ENCODE measurements around the gene PCF11. TPM values are rescaled to one million over a fixed set of nuclear protein-coding genes. Genes with fewer than 3 reads are reported as not detected.

PCF11 gene
- total RNA-seq, 1 experiment from 2014 or later, result 41.9 TPM

GRCh38 chr11:83115026-83115425 lies 41.9 kb upstream of the PCF11 start:
- Histone ChIP-seq H2AFZ (ENCODE audit: low read depth, low read length, poor library complexity, severe bottlenecking) (no peak overlapping the region), H4K20me1 (ENCODE audit: insufficient read depth) (no peaks in the 10 kb centered on the region), H3K9ac (ENCODE audit: low read length) (no peak overlapping the region), H3K9me2 (ENCODE audit: insufficient read depth) (no peaks in the 10 kb centered on the region), H3K79me2 (ENCODE audit: insufficient read depth, low read length) (no peaks in the 10 kb centered on the region), H3K4me1 (ENCODE audit: control insufficient read depth in 1 of 2, insufficient read depth in 2 of 2, low read length in 2 of 2) (no peaks in the 10 kb centered on the region), H3K27ac (ENCODE audit: low read depth, low read length) (no peak overlapping the region), H3K4me3 (replicated peaks in 1 of 2; ENCODE audit: low read depth in 1 of 2, low read length in 2 of 2) (no peak overlapping the region), H3K9me3 (ENCODE audit: control insufficient read depth in 1 of 2, insufficient read depth in 1 of 2, low read depth in 1 of 2, low read length in 2 of 2) (no peaks in the 10 kb centered on the region), H3K36me3 (ENCODE audit: control insufficient read depth in 1 of 2, insufficient read depth in 2 of 2, low read length in 2 of 2) (no peaks in the 10 kb centered on the region), H3K27me3 (ENCODE audit: insufficient read depth, low read length) (no peaks in the 10 kb centered on the region), H3K4me2 (ENCODE audit: low read length) (no peak overlapping the region)
- DNase-seq (ENCODE audit: low read depth, low spot score), result no peak
- intact Hi-C loops (cut with micrococcal nuclease), result no loop called here
- no TSS peak for BruUV-seq (replicated peaks)
- ATAC-seq, result no peak
- TF ChIP-seq EZH2phosphoT487 (IDR thresholded peaks at IDR 0.05; ENCODE audit: borderline replicate concordance) (no peak), POLR2A (IDR thresholded peaks at IDR 0.05; ENCODE audit: borderline replicate concordance, extremely low read depth, insufficient read depth, insufficient read length) (no peak), RAD21 (IDR thresholded peaks at IDR 0.05; ENCODE audit: low read depth) (no peak), SP1 (IDR thresholded peaks at IDR 0.05; ENCODE audit: low read depth) (no peak), ZFX (IDR thresholded peaks at IDR 0.05) (no peak), POLR2AphosphoS5 (IDR thresholded peaks at IDR 0.05; ENCODE audit: low read depth, low read length) (no peak), ZNF274 (IDR thresholded peaks at IDR 0.05; ENCODE audit: low read depth, low read length) (no peak), SRF (IDR thresholded peaks at IDR 0.05; ENCODE audit: low read depth) (no peak), TCF7L2 (IDR thresholded peaks at IDR 0.05; ENCODE audit: borderline replicate concordance, extremely low read depth, insufficient read depth, insufficient read length) (no peak), FOSL1 (IDR thresholded peaks at IDR 0.05; ENCODE audit: low read depth) (no peak), EZH2 (IDR thresholded peaks at IDR 0.05) (no peak), YY1 (IDR thresholded peaks at IDR 0.05; ENCODE audit: extremely low read depth, insufficient replicate concordance, low read depth, low read length) (no peak), JUND (IDR thresholded peaks at IDR 0.05) (no peak), ATF3 (IDR thresholded peaks at IDR 0.05) (no peak), CEBPB (IDR thresholded peaks at IDR 0.05; ENCODE audit: low read depth) (no peak), EGR1 (IDR thresholded peaks at IDR 0.05; ENCODE audit: low read depth) (no peak), ELF1 (IDR thresholded peaks at IDR 0.05; ENCODE audit: borderline replicate concordance, low read depth) (no peak), CTCF (IDR thresholded peaks at IDR 0.05 in 2 of 3, conservative IDR thresholded peaks at IDR 0.05 in 1 of 3; ENCODE audit: borderline replicate concordance in 1 of 3, insufficient read depth in 1 of 3, low read depth in 2 of 3, low read length in 2 of 3) (no peak), MAX (IDR thresholded peaks at IDR 0.05) (no peak), CBX3 (IDR thresholded peaks at IDR 0.05; ENCODE audit: low read depth) (no peak)
- POLR2A ChIA-PET, result no interaction called here
- CTCF ChIA-PET, result interaction anchor here (1.1 kb wide), 1 partner anchor 134 kb away, joined by 3 read pairs; no protein-coding TSS in a partner anchor
- RAD21 ChIA-PET (ENCODE audit: low non-redundant PET in 1 of 2, low total read pairs in 2 of 2, uncharacterized antibody in 2 of 2, unreplicated experiment in 2 of 2), result no interaction called here

All from HCT116 (cell line).